Measurements from ENCODE around the gene GNG13. TPM values are rescaled to one million over a fixed set of nuclear protein-coding genes. Genes with fewer than 3 reads are reported as not detected.

Gene GNG13
- total RNA-seq, 1 donor from 2014 or later, result not detected

DNA sequence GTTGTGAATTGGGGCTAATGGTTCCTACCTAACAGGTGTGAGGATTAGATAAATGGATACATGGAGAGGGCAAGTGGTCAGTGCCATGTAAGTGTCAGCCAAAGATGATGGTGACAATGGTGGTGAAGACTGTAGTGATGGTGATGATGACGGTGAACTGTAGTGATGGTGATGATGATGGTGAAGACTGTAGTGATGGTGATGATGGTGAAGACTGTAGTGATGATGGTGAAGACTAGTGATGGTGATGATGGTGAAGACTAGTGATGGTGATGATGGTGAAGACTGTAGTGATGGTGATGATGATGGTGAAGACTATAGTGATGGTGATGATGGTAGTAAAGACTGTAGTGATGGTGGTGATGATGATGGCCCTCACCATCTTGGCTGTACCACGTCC, 18.1 kb upstream of the GNG13 start:
- H3K9me3 ChIP-seq (ENCODE audit: low read depth), result no peaks in the 10 kb centered on the region
- no peaks in the 10 kb centered on the region for H3K36me3 ChIP-seq
- Mint-ChIP-seq H3K4me3 (no peak overlapping the region), H3K27me3 (ENCODE audit: insufficient read depth, low read depth) (peaks cover 10% of the 10 kb centered on the region), H3K36me3 (no peaks in the 10 kb centered on the region), H3K4me1 (peaks cover 13% of the 10 kb centered on the region), H3K27ac (no peak overlapping the region), H3K9me3 (peaks cover 8% of the 10 kb centered on the region)
- no peak overlapping the region for H3K4me3 ChIP-seq
- H3K9ac ChIP-seq, result no peak overlapping the region
- no peaks in the 10 kb centered on the region for H4K20me1 ChIP-seq (ENCODE audit: low read depth)
- TF ChIP-seq EZH2 (IDR thresholded peaks at IDR 0.05), result no peak
- TF ChIP-seq, protein P1, sequence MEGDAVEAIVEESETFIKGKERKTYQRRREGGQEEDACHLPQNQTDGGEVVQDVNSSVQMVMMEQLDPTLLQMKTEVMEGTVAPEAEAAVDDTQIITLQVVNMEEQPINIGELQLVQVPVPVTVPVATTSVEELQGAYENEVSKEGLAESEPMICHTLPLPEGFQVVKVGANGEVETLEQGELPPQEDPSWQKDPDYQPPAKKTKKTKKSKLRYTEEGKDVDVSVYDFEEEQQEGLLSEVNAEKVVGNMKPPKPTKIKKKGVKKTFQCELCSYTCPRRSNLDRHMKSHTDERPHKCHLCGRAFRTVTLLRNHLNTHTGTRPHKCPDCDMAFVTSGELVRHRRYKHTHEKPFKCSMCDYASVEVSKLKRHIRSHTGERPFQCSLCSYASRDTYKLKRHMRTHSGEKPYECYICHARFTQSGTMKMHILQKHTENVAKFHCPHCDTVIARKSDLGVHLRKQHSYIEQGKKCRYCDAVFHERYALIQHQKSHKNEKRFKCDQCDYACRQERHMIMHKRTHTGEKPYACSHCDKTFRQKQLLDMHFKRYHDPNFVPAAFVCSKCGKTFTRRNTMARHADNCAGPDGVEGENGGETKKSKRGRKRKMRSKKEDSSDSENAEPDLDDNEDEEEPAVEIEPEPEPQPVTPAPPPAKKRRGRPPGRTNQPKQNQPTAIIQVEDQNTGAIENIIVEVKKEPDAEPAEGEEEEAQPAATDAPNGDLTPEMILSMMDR (IDR thresholded peaks at IDR 0.05), result no peak
- TF ChIP-seq EZH2phosphoT487 (IDR thresholded peaks at IDR 0.05), result no peak
- H3K79me2 ChIP-seq (ENCODE audit: low read depth), result no peaks in the 10 kb centered on the region
- peaks cover 10% of the 10 kb centered on the region for H3K4me1 ChIP-seq
- H3K27ac ChIP-seq, result no peak overlapping the region
- peaks cover 24% of the 10 kb centered on the region for H3K27me3 ChIP-seq
- H2AFZ ChIP-seq (replicated peaks), result no peak overlapping the region
- no peak for DNase-seq (ENCODE audit: low spot score)
- H3K4me2 ChIP-seq, result no peak overlapping the region
- peaks cover 13% of the 10 kb centered on the region for H3F3A ChIP-seq (ENCODE audit: low read depth)

DNA sequence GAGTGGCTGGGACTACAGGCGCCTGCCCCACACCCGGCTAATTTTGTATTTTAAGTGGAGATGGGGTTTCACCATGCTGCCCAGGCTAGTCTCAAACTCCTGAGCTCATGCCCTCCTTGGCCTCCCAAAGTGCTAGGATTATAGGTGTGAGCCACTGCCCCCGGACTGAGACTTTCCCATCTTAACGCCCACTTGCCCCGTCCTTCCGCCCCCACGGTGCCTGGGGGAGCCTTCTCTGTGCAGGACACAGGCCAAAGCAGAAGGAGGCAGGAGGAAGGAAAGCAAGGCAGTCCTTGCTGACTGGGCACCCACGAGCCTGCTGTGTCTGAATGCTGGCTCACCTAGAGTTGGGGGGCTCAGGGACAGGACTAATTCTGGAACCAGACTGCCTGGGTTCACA, 17.6 kb upstream of the GNG13 start:
- H3K9me3 Mint-ChIP-seq, result peaks cover 3% of the 10 kb centered on the region
- H3K4me3 Mint-ChIP-seq, result no peak overlapping the region
- Histone ChIP-seq H3F3A (ENCODE audit: low read depth) (peaks cover 15% of the 10 kb centered on the region), H3K27ac (no peak overlapping the region), H3K79me2 (ENCODE audit: low read depth) (no peaks in the 10 kb centered on the region), H4K20me1 (ENCODE audit: low read depth) (no peaks in the 10 kb centered on the region), H3K9ac (no peak overlapping the region), H3K36me3 (no peaks in the 10 kb centered on the region), H2AFZ (replicated peaks) (no peak overlapping the region), H3K27me3 (peaks cover 28% of the 10 kb centered on the region), H3K4me3 (no peak overlapping the region), H3K4me2 (no peak overlapping the region), H3K4me1 (peaks cover 10% of the 10 kb centered on the region), H3K9me3 (ENCODE audit: low read depth) (no peaks in the 10 kb centered on the region)
- peaks cover 13% of the 10 kb centered on the region for H3K4me1 Mint-ChIP-seq
- DNase-seq (ENCODE audit: low spot score), result no peak
- TF ChIP-seq EZH2phosphoT487 (IDR thresholded peaks at IDR 0.05) (no peak), EZH2 (IDR thresholded peaks at IDR 0.05) (no peak)
- TF ChIP-seq, protein P1 (IDR thresholded peaks at IDR 0.05), result no peak
- no peaks in the 10 kb centered on the region for H3K36me3 Mint-ChIP-seq
- peaks cover 10% of the 10 kb centered on the region for H3K27me3 Mint-ChIP-seq (ENCODE audit: insufficient read depth, low read depth)
- no peak overlapping the region for H3K27ac Mint-ChIP-seq

DNA sequence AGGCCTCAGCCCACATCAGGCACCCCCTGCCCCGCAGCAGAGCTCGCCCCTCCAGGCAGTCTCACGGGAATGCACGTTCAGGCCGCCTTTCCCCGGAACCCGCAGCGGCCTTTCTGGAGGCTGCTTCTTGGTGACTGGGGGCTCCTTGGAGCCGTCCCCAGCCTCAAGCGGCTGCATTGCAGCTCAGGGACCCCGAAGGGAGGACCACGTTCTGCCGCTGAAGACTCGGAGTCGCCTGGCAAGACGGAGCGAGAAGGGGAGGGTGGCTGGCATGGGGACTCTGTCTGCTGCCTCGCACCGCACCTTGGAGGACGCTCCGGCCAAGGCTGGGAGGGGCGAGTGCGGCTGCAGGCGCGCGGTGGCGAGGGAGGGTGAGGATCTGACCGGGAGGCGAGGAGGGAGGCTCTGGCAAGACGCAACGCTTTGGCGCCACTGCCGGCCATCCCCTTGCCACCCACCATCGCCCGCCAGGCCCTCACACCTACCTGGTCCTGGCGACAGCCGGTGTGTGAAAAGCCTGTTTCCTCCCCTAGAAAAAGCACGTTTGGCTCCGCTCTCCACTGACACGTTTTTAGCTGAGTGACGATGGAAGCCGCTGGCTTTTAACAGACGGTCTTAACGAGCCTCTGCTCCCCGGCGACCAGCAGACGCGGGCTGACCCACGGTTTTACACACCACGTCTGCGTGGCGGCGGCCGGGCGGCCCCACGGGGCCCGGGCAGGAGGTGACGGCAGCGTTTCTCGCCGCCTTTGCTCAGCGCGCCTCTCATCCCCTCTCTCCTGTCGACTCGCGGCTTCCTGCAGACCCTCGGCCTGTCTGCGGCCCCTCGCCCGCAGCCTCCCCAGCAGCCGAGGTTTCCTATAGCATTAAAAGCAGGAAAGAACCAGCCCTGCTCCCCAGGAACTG, 16.7 kb upstream of the GNG13 start:
- Mint-ChIP-seq H3K27me3 (ENCODE audit: insufficient read depth, low read depth) (peaks cover 13% of the 10 kb centered on the region), H3K9me3 (peaks cover 3% of the 10 kb centered on the region), H3K4me1 (peaks cover 13% of the 10 kb centered on the region), H3K4me3 (no peak overlapping the region), H3K27ac (no peak overlapping the region), H3K36me3 (no peaks in the 10 kb centered on the region)
- H3K4me3 ChIP-seq, result no peak overlapping the region
- no peaks in the 10 kb centered on the region for H4K20me1 ChIP-seq (ENCODE audit: low read depth)
- no peak for DNase-seq (ENCODE audit: low spot score)
- no peak overlapping the region for H2AFZ ChIP-seq (replicated peaks)
- H3K36me3 ChIP-seq, result no peaks in the 10 kb centered on the region
- H3K79me2 ChIP-seq (ENCODE audit: low read depth), result no peaks in the 10 kb centered on the region
- H3K4me1 ChIP-seq, result peaks cover 10% of the 10 kb centered on the region
- peaks cover 37% of the 10 kb centered on the region for H3K27me3 ChIP-seq
- no peak overlapping the region for H3K27ac ChIP-seq
- TF ChIP-seq EZH2 (IDR thresholded peaks at IDR 0.05) (no peak), EZH2phosphoT487 (IDR thresholded peaks at IDR 0.05) (no peak)
- TF ChIP-seq, protein P1 (IDR thresholded peaks at IDR 0.05), result no peak
- peaks cover 21% of the 10 kb centered on the region for H3F3A ChIP-seq (ENCODE audit: low read depth)
- H3K4me2 ChIP-seq, result no peak overlapping the region
- H3K9ac ChIP-seq, result no peak overlapping the region
- H3K9me3 ChIP-seq (ENCODE audit: low read depth), result no peaks in the 10 kb centered on the region
